H1 (cell line): ENCODE data around the gene FAM43B. TPM values are rescaled to one million over a fixed set of nuclear protein-coding genes. Genes with fewer than 3 reads are reported as not detected.

ENCODE experiments used
- polyA plus RNA-seq, 7 experiments: library from polyadenylated mRNA; depleted of rRNA in 3 of 7; stranded (reverse) in 5 of 7; unstranded in 2 of 7; fragments of >200 nt in 5 of 7; fragments of 200-250 nt in 2 of 7; gene quantifications; 1 replicate in 5 of 7; 2 replicates in 1 of 7; 4 replicates in 1 of 7; pipeline versions ENCODE4 v1.2.1 to v1.2.3, GENCODE V29; 2011 to 2013; ENCODE audit warnings: missing spikeins in 2 of 7, mixed read lengths in 2 of 7
- total RNA-seq: library from RNA; stranded (reverse); fragmentation: NEBNext Ultra II Directional; extraction: Animal tissue kit (Norgen Biotek cat#: 25700); gene quantifications from 2 replicates; pipeline ENCODE4 v1.2.1, GENCODE V29; 2021

FAM43B gene
- total and polyA plus RNA-seq, 2 of the 8 experiments (the other 6 are each of a cell fraction or from before 2014, with no cell fraction given): 0.88 to 2.2 TPM

Other genes starting within 250 kb of the FAM43B start
- gene CAMK2N1, start 66.4 kb upstream of the FAM43B start, total RNA-seq: 5.6 and 7.4 TPM in 2 replicates
- gene CAMK2N1, start 66.4 kb upstream of the FAM43B start, polyA plus RNA-seq (2011; rRNA removed): 1.8 and 2.3 TPM in 2 replicates
- gene MUL1, start 44.4 kb upstream of the FAM43B start, total RNA-seq: 16.4 and 16.9 TPM in 2 replicates
- gene MUL1, start 44.4 kb upstream of the FAM43B start, polyA plus RNA-seq (2011; rRNA removed): 20.5 and 20.8 TPM in 2 replicates
- 3.3 and 4.4 TPM in 2 replicates for gene CDA, start 36.5 kb downstream of the FAM43B start, total RNA-seq
- gene CDA, start 36.5 kb downstream of the FAM43B start, polyA plus RNA-seq (2011; rRNA removed): 11.3 TPM in 2 replicates
- 19.3 and 20.5 TPM in 2 replicates for gene PINK1, start 80.9 kb downstream of the FAM43B start, total RNA-seq
- gene PINK1, start 80.9 kb downstream of the FAM43B start, polyA plus RNA-seq (2011; rRNA removed): 16.1 and 21.0 TPM in 2 replicates
- gene DDOST, start 108.8 kb downstream of the FAM43B start, total RNA-seq: 253 and 260 TPM in 2 replicates
- 300 and 336 TPM in 2 replicates for gene DDOST, start 108.8 kb downstream of the FAM43B start, polyA plus RNA-seq (2011; rRNA removed)
- gene KIF17, start 165.4 kb downstream of the FAM43B start, total RNA-seq: 9.9 and 10.4 TPM in 2 replicates
- gene KIF17, start 165.4 kb downstream of the FAM43B start, polyA plus RNA-seq (2011; rRNA removed): 6.9 and 10.5 TPM in 2 replicates
- 18.3 and 18.4 TPM in 2 replicates for gene SH2D5, start 180.1 kb downstream of the FAM43B start, total RNA-seq
- 13.2 and 16.7 TPM in 2 replicates for gene SH2D5, start 180.1 kb downstream of the FAM43B start, polyA plus RNA-seq (2011; rRNA removed)
- 121 and 125 TPM in 2 replicates for gene HP1BP3, start 234.7 kb downstream of the FAM43B start, total RNA-seq
- 47.4 and 47.6 TPM in 2 replicates for gene HP1BP3, start 234.7 kb downstream of the FAM43B start, polyA plus RNA-seq (2011; rRNA removed)